Measurements from ENCODE around the gene LPP.

Gene LPP

GRCh38 chr3:188778091-188778852 lies 624.3 kb downstream of the LPP start:
- no peak for DNase-seq

- no peak for DNase-seq
Observed at GRCh38 chr3:188779281-188779980, 625.5 kb downstream of the LPP start.

GRCh38 chr3:188780193-188781147 lies 626.5 kb downstream of the LPP start:
- DNase-seq = no peak

GRCh38 chr3:188782613-188783124 lies 628.7 kb downstream of the LPP start:
- DNase-seq = no peak

- DNase-seq = no peak
Observed at GRCh38 chr3:188786424-188786823, 632.5 kb downstream of the LPP start.

GRCh38 chr3:188788621-188789081 lies 634.7 kb downstream of the LPP start:
- peak; percentile 86 for DNase-seq

- DNase-seq = no peak
Observed at GRCh38 chr3:188789251-188789650, 635.3 kb downstream of the LPP start.

- DNase-seq = no peak
Observed at GRCh38 chr3:188791311-188791710, 637.4 kb downstream of the LPP start.

- no peak for DNase-seq
Observed at GRCh38 chr3:188792793-188793192, 638.8 kb downstream of the LPP start.

GRCh38 chr3:188796122-188796631 lies 642.2 kb downstream of the LPP start:
- DNase-seq = no peak

GRCh38 chr3:188797045-188797444 lies 643.1 kb downstream of the LPP start:
- no peak for DNase-seq

- no peak for DNase-seq
Observed at GRCh38 chr3:188798556-188799145, 644.7 kb downstream of the LPP start.

GRCh38 chr3:188801393-188801792 lies 647.4 kb downstream of the LPP start:
- DNase-seq = no peak

GRCh38 chr3:188802645-188803044 lies 648.7 kb downstream of the LPP start:
- DNase-seq = no peak

GRCh38 chr3:188807006-188807405 lies 653.0 kb downstream of the LPP start:
- no peak for DNase-seq

GRCh38 chr3:188812198-188812597 lies 658.2 kb downstream of the LPP start:
- DNase-seq = no peak

- DNase-seq = no peak
Observed at GRCh38 chr3:188814581-188814980, 660.6 kb downstream of the LPP start.

GRCh38 chr3:188817103-188817934 lies 663.4 kb downstream of the LPP start:
- no peak for DNase-seq

GRCh38 chr3:188817935-188818269 lies 663.9 kb downstream of the LPP start:
- DNase-seq = no peak

GRCh38 chr3:188818282-188818681 lies 664.3 kb downstream of the LPP start:
- no peak for DNase-seq

GRCh38 chr3:188819939-188820338 lies 666.0 kb downstream of the LPP start:
- DNase-seq = no peak

- DNase-seq = no peak
Observed at GRCh38 chr3:188822004-188822403, 668.0 kb downstream of the LPP start.

Measured in stimulated activated CD4-positive, alpha-beta T cell treated with anti-CD3 and anti-CD28 coated beads, Interleukin-15, amount 100 ng/mL, for 24 hours (primary cell).